ENCODE results near the gene B3GNT9. TPM values are rescaled to one million over a fixed set of nuclear protein-coding genes. Genes with fewer than 3 reads are reported as not detected.

The B3GNT9 gene
- total RNA-seq, 1 donor from 2014 or later, result 44.1 TPM

- TF ChIP-seq CTCF (IDR thresholded peaks at IDR 0.05), result no peak
- Mint-ChIP-seq H3K9me3 (ENCODE audit: unreplicated experiment) (no peaks in the 10 kb centered on the region), H3K36me3 (ENCODE audit: unreplicated experiment) (peaks cover 9% of the 10 kb centered on the region), H3K27ac (ENCODE audit: unreplicated experiment) (no peak overlapping the region), H3K4me3 (ENCODE audit: unreplicated experiment) (no peak overlapping the region), H3K4me1 (ENCODE audit: unreplicated experiment) (peaks cover 2% of the 10 kb centered on the region), H3K27me3 (ENCODE audit: unreplicated experiment) (no peaks in the 10 kb centered on the region)
- no peak for DNase-seq (ENCODE audit: extremely low spot score, unreplicated experiment)
Observed at GRCh38 chr16:67117716-67118115, 33.1 kb downstream of the B3GNT9 start.

- no peak for TF ChIP-seq CTCF (IDR thresholded peaks at IDR 0.05)
- Mint-ChIP-seq H3K4me3 (ENCODE audit: unreplicated experiment) (no peak overlapping the region), H3K27ac (ENCODE audit: unreplicated experiment) (no peak overlapping the region)
Observed at GRCh38 chr16:67116388-67117311, 34.1 kb downstream of the B3GNT9 start.

GRCh38 chr16:67115639-67116038 is 35.2 kb downstream of the B3GNT9 start:
- Mint-ChIP-seq H3K36me3 (ENCODE audit: unreplicated experiment) (peaks cover 10% of the 10 kb centered on the region), H3K9me3 (ENCODE audit: unreplicated experiment) (no peaks in the 10 kb centered on the region), H3K27me3 (ENCODE audit: unreplicated experiment) (no peaks in the 10 kb centered on the region), H3K4me3 (ENCODE audit: unreplicated experiment) (no peak overlapping the region), H3K27ac (ENCODE audit: unreplicated experiment) (no peak overlapping the region), H3K4me1 (ENCODE audit: unreplicated experiment) (peaks cover 14% of the 10 kb centered on the region)
- DNase-seq (ENCODE audit: extremely low spot score, unreplicated experiment), result no peak
- no peak for TF ChIP-seq CTCF (IDR thresholded peaks at IDR 0.05)

More at GRCh38 chr16:67116388-67117311, 34.1 kb downstream of the B3GNT9 start:
- Mint-ChIP-seq H3K4me1 (ENCODE audit: unreplicated experiment) (peaks cover 5% of the 10 kb centered on the region), H3K27me3 (ENCODE audit: unreplicated experiment) (no peaks in the 10 kb centered on the region), H3K36me3 (ENCODE audit: unreplicated experiment) (peaks cover 11% of the 10 kb centered on the region), H3K9me3 (ENCODE audit: unreplicated experiment) (no peaks in the 10 kb centered on the region)
- no peak for DNase-seq (ENCODE audit: extremely low spot score, unreplicated experiment)

GRCh38 chr16:67114793-67115192 is 36.0 kb downstream of the B3GNT9 start:
- no peak overlapping the region for H3K27ac Mint-ChIP-seq (ENCODE audit: unreplicated experiment)
- H3K4me1 Mint-ChIP-seq (ENCODE audit: unreplicated experiment), result peaks cover 19% of the 10 kb centered on the region
- H3K9me3 Mint-ChIP-seq (ENCODE audit: unreplicated experiment), result no peaks in the 10 kb centered on the region
- no peak for TF ChIP-seq CTCF (IDR thresholded peaks at IDR 0.05)
- no peak for DNase-seq (ENCODE audit: extremely low spot score, unreplicated experiment)
- H3K36me3 Mint-ChIP-seq (ENCODE audit: unreplicated experiment), result peaks cover 6% of the 10 kb centered on the region
- no peaks in the 10 kb centered on the region for H3K27me3 Mint-ChIP-seq (ENCODE audit: unreplicated experiment)
- no peak overlapping the region for H3K4me3 Mint-ChIP-seq (ENCODE audit: unreplicated experiment)

GRCh38 chr16:67112591-67113399 is 38.0 kb downstream of the B3GNT9 start:
- Mint-ChIP-seq H3K4me3 (ENCODE audit: unreplicated experiment) (no peak overlapping the region), H3K36me3 (ENCODE audit: unreplicated experiment) (peaks cover 4% of the 10 kb centered on the region), H3K4me1 (ENCODE audit: unreplicated experiment) (peaks cover 24% of the 10 kb centered on the region), H3K9me3 (ENCODE audit: unreplicated experiment) (no peaks in the 10 kb centered on the region), H3K27me3 (ENCODE audit: unreplicated experiment) (no peaks in the 10 kb centered on the region), H3K27ac (ENCODE audit: unreplicated experiment) (no peak overlapping the region)
- no peak for DNase-seq (ENCODE audit: extremely low spot score, unreplicated experiment)
- TF ChIP-seq CTCF (IDR thresholded peaks at IDR 0.05), result no peak
